SK-N-MC (cell line): ENCODE data around the gene KIF18A.
"Not testable (repeated sequence)": the region's sequence is repeated elsewhere in the genome, so short reads cannot be mapped to it uniquely, and the experiment has no call there.

Experiments
- EZH2 ChIP-seq: fragments of 200-600 bp; sonication (generic); IDR thresholded peaks from one replicate; pipeline ENCODE4 v1.6.1; 2017; ENCODE audit warnings: antibody characterized with exemption
- POLR2AphosphoS5 ChIP-seq: IDR thresholded peaks from 2 replicates; pipeline ENCODE4 v1.6.1; 2012; ENCODE audit warnings: mild to moderate bottlenecking, low read depth, low read length, borderline replicate concordance

- TF ChIP-seq EZH2, POLR2AphosphoS5: not testable (repeated sequence)
Measured at GRCh38 chr11:28087693-28088092, 20.3 kb downstream of the KIF18A start.
